ENCODE data around the gene GARNL3.

GARNL3 gene

GRCh38 chr9:127232833-127233549 lies 31.6 kb upstream of the GARNL3 start:
- DNase-seq (ENCODE audit: low read depth in 2 of 2, low spot score in 1 of 2), result no peak

- no peak for DNase-seq (ENCODE audit: low read depth in 2 of 2, low spot score in 1 of 2)
Measured at GRCh38 chr9:127233550-127233949, 31.0 kb upstream of the GARNL3 start.

GRCh38 chr9:127233989-127234388 lies 30.6 kb upstream of the GARNL3 start:
- DNase-seq (ENCODE audit: low read depth in 2 of 2, low spot score in 1 of 2), result no peak

DNA sequence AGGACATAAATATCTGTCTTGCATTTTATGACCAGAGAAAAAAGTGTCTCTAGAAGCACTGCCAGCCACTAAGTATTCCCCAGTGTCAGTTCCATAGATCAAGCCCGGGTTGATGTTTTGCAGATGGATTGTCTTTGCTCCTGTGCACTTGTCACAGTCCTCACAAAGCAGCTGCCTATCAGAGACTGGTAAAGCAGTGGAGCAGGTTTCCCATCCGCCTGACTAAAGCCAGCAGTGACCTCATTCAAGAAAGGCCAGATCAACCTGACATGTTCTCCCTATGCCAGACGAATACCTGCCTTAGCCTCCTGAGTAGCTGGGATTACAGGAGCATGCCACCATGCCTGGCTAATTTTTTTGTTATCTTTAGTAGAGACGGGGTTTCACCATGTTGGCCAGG lies 26.8 kb upstream of the GARNL3 start:
- DNase-seq (ENCODE audit: low read depth in 2 of 2, low spot score in 1 of 2), result no peak

- no peak for DNase-seq (ENCODE audit: low read depth in 2 of 2, low spot score in 1 of 2)
Measured at GRCh38 chr9:127241354-127241753, 23.2 kb upstream of the GARNL3 start.

- DNase-seq (ENCODE audit: low read depth in 2 of 2, low spot score in 1 of 2), result peak; percentile 85 to 90
Measured at GRCh38 chr9:127244609-127245601, 19.7 kb upstream of the GARNL3 start.

- no peak for DNase-seq (ENCODE audit: low read depth in 2 of 2, low spot score in 1 of 2)
Measured at GRCh38 chr9:127245637-127246164, 18.9 kb upstream of the GARNL3 start.

GRCh38 chr9:127248241-127248640 lies 16.3 kb upstream of the GARNL3 start:
- DNase-seq (ENCODE audit: low read depth in 2 of 2, low spot score in 1 of 2), result no peak

GRCh38 chr9:127249877-127250276 lies 14.7 kb upstream of the GARNL3 start:
- no peak for DNase-seq (ENCODE audit: low read depth in 2 of 2, low spot score in 1 of 2)

DNA sequence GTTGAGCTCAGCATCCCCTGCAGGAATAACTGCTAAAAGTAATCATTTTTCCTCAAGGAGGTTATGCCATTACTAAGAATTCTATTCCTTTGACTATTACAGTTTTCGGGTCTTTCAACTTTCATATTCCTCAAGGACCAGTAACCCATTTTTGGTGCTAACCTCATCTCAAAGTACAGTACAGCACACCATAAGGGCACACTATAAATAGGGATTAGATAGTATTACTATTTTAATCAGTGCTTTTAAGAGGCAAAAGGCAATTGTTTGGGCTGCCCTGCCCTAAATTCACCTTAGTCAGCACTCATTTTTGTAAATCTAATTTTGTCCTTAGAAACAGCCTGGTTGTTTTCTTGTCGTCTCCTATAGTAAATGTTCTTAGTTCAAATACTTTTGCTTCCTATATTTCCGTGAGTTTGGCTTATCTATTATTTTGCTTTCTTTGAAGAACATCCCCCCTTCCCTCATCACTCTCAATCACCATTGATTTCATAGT lies 13.6 kb upstream of the GARNL3 start:
- DNase-seq (ENCODE audit: low read depth in 2 of 2, low spot score in 1 of 2), result no peak

DNA sequence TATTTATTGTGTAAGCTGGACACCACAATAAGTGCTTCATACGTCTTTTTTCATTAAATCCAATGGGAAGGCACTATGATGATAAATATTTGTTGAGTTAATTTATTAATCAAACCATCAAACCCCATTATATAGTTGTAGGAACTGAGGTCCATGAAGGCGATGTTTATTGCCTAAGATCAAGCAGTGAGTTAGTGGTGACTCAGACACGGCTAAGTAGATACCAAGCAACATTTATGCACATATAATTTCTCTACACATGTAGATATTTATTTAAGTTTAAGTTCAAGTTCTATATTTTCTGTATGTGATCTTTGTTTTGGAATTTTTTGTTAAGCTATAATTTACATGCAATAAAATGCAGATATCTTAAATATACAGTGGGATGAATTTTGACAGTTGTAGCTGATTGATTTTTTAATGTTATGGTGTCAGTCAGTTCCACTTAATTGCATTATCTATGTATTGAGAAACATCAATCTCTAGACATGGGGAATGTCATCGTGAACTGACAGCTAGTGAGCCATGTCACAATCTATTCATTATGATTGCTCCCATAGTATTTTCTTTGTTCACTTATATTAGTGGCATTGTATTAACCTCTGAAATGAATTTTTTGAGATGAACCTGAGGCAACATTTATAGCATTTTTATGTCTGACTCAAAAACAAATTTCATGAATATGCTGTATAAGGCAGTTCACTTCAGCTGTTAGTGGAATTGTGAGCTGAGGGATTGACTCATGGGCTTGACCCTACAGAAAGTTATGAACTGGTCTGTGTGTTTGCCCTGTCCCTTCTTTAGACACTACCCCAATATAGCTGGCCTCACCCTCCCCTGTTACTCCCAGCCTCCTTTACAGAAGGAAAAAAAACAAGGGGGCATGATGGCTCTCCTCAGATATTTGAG lies 11.9 kb upstream of the GARNL3 start:
- DNase-seq (ENCODE audit: low read depth in 2 of 2, low spot score in 1 of 2), result no peak

DNA sequence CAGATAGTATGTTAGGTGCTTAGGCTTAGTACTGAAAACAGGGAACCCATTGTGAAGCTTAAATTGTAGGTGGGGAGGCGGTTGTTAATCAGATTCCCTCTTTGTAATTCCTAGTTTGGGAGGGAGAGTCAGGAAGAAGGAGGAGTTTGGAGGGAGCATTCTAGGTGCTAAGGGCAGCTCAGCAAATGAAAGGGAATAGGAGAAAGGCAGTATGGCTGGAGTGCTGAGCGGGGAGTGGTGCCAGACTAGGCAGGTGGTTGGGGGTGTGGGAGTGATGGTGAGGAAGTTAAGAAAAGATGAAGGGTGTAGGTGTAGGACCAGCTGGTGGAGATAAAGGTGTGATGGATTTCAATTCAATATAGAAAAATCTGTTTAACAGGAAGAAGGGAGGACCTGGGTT lies 11.1 kb upstream of the GARNL3 start:
- DNase-seq (ENCODE audit: low read depth in 2 of 2, low spot score in 1 of 2), result no peak

- no peak for DNase-seq (ENCODE audit: low read depth in 2 of 2, low spot score in 1 of 2)
Measured at GRCh38 chr9:127255692-127256091, 8.9 kb upstream of the GARNL3 start.

DNA sequence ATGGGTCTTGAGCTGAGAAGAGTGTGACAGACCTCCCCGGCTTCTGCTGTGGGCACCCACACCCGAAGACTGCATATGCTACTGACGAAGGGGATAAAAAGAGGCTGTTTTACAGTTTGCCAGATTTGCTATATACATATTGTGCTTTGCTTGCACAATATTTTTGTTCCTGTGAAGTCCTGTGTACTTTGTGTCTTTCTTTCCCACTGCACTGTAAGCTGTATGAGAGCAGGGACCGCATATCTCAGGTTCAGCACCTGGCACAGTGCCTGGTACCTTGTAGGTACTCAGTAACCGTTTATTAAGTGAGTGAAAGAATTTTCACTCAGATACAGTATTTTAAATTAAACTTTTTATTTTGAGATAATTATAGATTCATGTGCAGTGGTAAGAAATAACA lies 8.2 kb upstream of the GARNL3 start:
- no peak for DNase-seq (ENCODE audit: low read depth in 2 of 2, low spot score in 1 of 2)

- DNase-seq (ENCODE audit: low read depth in 2 of 2, low spot score in 1 of 2), result no peak
Measured at GRCh38 chr9:127258606-127259471, 5.7 kb upstream of the GARNL3 start.

DNA sequence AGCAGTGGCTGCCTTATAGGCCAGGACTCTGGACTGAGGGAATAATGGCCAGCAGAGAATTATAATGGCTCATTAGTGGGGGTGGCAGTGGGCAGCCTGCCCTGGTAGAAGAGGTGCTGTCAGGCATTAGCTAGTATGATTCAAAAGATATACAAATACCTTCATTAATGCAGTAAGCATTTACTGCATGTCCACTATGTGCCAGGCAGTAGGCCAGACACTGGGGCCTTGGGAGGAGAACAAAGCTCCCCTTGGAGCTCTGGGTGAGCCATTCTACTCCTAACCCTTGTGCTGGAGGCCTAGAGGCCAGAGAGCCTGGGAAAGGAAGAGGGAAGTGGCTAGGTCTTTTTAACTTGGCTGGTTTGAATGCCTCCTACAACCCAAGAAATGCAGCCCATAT lies 2.0 kb upstream of the GARNL3 start:
- DNase-seq (ENCODE audit: low read depth in 2 of 2, low spot score in 1 of 2), result no peak

DNA sequence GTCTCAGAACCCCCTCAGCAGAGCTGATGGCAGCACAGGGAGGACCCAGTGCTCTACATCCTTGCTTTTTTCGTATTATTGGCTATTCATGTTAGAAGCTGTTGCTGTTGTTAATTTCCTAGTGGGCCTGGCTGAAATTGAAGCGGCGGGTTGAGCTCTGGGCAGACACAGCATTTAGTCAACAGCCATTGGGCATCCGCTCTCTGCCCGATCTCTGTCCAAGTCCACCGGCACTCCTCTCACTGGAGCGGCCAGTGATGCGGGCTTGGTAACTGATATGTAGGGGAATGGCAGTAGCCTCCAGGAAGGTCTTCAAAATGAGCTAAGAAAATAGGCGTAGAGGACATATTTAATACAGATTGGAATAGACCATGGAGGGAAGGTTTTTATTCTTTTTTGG lies 1.3 kb upstream of the GARNL3 start:
- DNase-seq (ENCODE audit: low read depth in 2 of 2, low spot score in 1 of 2), result no peak

- DNase-seq (ENCODE audit: low read depth in 2 of 2, low spot score in 1 of 2), result no peak
Measured at GRCh38 chr9:127263664-127264063, 910 bp upstream of the GARNL3 start.

GRCh38 chr9:127267793-127268525 lies 3.4 kb downstream of the GARNL3 start:
- DNase-seq (ENCODE audit: low read depth in 2 of 2, low spot score in 1 of 2), result no peak
